ENCODE data around the gene ARL4D.

GRCh38 chr17:43418441-43419374, 19.9 kb downstream of the ARL4D start:
- TF ChIP-seq EZH2 (IDR thresholded peaks at IDR 0.05; ENCODE audit: low read depth), result no peak
- no peak for TF ChIP-seq CTCF (conservative IDR thresholded peaks at IDR 0.05)
